Measurements from ENCODE around the gene PPP1R3A.

The PPP1R3A gene

DNA sequence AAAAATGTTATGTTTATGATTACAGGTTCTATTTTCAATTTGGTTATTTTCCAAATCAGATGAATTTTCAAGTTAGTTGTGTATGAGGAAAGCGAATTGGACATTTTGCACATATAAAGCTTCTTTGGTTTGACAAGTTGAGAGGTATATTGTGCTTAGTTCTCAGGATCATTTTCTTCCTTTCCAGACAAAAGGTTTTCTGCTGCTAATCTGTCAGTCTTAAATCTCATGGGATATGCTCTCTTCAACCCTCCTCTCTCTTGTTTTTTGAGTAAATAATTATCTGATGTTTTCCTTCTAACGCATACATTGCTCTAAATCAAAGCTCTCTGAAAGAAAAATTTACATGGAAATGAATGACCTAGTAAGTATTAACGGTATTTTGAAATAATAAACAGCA is 77.9 kb downstream of the PPP1R3A start:
- no peak for TF ChIP-seq GATA2 (IDR thresholded peaks at IDR 0.05; ENCODE audit: low read depth, low read length)
- TF ChIP-seq GATA3 (IDR thresholded peaks at IDR 0.05; ENCODE audit: low read depth, low read length) = no peak

DNA sequence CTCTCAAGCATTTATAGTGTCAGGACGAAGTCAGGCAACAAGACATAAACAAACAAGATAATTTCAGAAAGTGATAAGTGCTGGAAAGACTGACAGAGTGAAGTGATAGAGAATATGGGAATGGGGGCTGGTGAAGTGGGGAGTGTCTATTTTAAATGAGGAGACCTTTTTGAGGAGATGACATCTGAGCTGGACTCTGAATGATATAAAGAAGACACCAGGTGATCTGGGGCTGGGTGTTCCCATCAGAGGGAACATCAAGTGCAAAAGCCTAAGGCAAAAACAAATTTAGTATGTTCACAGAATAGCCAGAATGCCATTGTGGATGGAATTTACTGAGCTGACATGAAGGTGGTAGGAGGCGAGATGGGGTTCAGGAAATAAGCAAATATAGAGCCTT is 83.4 kb downstream of the PPP1R3A start:
- no peak for TF ChIP-seq GATA2 (IDR thresholded peaks at IDR 0.05; ENCODE audit: low read depth, low read length)
- TF ChIP-seq GATA3 (IDR thresholded peaks at IDR 0.05; ENCODE audit: low read depth, low read length) = no peak

DNA sequence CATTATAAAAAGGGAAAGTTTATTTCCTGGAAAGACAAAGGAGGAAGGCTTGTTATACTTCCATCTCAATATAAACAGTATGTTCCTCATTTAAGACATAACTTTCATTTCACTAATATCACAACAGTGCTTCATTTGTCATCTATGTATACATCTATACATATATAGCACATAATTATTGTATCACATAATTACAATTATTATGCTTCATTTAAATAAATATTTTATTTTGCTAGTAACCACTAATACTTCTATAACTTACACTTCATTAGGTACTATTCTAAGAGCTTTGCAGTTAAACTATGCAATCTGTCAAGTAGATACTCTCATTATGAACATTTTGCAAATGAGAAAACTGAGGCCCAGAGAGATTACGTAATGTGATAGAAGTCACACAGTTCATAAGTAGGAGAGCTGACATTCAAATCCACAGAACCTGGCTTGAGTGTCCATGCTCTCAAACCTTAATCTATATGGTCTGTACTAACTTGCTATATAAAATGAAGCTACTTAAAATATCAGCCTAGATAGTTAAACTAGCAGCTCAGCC is 86.5 kb downstream of the PPP1R3A start:
- no peak for TF ChIP-seq GATA3 (IDR thresholded peaks at IDR 0.05; ENCODE audit: low read depth, low read length)
- TF ChIP-seq GATA2 (IDR thresholded peaks at IDR 0.05; ENCODE audit: low read depth, low read length) = no peak

- no peak for TF ChIP-seq GATA3 (IDR thresholded peaks at IDR 0.05; ENCODE audit: low read depth, low read length)
- no peak for TF ChIP-seq GATA2 (IDR thresholded peaks at IDR 0.05; ENCODE audit: low read depth, low read length)
These were observed 87.3 kb downstream of the PPP1R3A start for GRCh38 chr7:113831556-113831955.

DNA sequence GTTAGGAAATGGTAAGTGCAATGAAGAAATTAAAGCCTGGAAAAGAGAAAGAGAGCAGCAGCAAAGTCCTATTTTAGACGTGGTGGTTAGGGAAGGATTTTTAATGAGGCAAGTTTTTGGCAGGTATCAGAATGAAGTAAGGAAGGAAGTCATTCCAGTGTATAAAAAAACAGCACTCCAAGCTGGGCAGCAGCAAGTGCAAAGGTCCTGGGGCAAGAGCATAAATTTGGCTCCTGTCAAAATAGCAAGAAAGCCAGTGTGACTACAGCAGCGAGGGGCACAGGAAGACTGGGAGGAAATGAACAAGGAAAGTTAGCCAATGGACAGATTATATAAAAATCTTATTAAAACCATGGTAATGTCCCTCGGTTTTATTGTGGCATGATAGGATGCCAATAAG is 90.2 kb downstream of the PPP1R3A start:
- no peak for TF ChIP-seq GATA2 (IDR thresholded peaks at IDR 0.05; ENCODE audit: low read depth, low read length)
- no peak for TF ChIP-seq GATA3 (IDR thresholded peaks at IDR 0.05; ENCODE audit: low read depth, low read length)
